Astrocyte (in vitro differentiated cells and primary cell): ENCODE data around the gene HPS6.

Source experiments
- EZH2 ChIP-seq: IDR thresholded peaks from 2 replicates; pipeline ENCODE4 v1.6.1; 2012; ENCODE audit warnings: mild to moderate bottlenecking, low read length, inconsistent platforms; ENCODE audit not compliant: insufficient read depth
- TF ChIP-seq, protein P1 (sequence below): IDR thresholded peaks from 2 replicates; pipeline ENCODE4 v1.5.1; 2011; ENCODE audit warnings: low read depth, mild to moderate bottlenecking, inconsistent platforms, low read length, moderate library complexity; ENCODE audit not compliant: insufficient read depth

DNA sequence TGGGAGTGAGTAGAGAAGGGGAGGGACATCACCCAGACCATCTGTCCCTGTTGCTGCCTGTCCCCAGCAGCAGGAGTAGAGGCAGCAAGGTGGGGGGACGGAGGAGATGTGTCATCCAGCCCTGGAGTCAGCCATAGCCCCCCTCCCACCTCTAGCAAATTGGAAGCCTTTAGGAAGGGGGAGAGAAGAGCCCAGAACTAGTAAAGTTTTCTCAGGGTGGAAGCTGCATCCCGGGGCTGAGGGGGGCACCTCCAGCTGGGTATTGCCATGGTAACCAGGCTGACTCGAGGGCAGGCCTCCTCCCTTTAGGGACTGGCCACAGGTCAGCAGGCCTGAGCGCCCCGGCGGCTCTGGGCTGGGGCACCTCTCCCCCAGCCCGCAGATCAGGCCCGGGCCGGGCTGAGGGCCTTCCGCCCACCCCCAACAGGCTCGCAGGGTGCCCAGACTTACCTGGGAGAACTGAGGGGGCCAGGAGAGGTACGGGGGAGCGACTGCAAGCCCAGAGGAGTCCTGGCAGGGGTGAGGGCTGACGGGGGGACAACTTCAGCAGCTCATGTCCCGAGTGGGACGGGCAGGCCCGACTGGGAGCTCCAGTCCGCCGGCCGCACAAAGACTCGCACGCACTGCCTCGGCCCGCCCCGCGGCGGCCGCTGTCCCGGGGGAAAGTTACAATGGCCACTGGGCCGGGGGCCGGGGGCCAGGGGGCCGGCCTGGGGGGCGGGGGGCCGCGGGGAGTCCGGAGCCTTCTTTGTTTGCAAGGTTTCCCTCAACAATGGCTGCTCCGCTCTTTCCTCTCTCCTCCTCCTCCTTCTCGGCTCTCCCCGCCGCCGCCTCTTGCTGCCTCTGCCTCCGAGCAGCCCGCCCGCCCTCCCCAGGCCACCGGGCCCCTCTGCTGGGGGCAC lies 49.1 kb downstream of the HPS6 start:
- TF ChIP-seq, protein P1, sequence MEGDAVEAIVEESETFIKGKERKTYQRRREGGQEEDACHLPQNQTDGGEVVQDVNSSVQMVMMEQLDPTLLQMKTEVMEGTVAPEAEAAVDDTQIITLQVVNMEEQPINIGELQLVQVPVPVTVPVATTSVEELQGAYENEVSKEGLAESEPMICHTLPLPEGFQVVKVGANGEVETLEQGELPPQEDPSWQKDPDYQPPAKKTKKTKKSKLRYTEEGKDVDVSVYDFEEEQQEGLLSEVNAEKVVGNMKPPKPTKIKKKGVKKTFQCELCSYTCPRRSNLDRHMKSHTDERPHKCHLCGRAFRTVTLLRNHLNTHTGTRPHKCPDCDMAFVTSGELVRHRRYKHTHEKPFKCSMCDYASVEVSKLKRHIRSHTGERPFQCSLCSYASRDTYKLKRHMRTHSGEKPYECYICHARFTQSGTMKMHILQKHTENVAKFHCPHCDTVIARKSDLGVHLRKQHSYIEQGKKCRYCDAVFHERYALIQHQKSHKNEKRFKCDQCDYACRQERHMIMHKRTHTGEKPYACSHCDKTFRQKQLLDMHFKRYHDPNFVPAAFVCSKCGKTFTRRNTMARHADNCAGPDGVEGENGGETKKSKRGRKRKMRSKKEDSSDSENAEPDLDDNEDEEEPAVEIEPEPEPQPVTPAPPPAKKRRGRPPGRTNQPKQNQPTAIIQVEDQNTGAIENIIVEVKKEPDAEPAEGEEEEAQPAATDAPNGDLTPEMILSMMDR = no peak
- TF ChIP-seq EZH2 = no peak
